H9 (cell line): ENCODE results near the gene SEMA7A. TPM values are rescaled to one million over a fixed set of nuclear protein-coding genes. Genes with fewer than 3 reads are reported as not detected.
A peak's percentile ranks its signal among the peaks of the same experiment; 100 is the strongest.

Experiments
- DNase-seq: peaks from one replicate; pipeline ENCODE4 v3.0.0-alpha.2; 2017
- H2AFZ ChIP-seq: one replicate; pipeline ENCODE4 v1.6.1; 2013; ENCODE audit warnings: mild to moderate bottlenecking, low read length, control low read depth, moderate library complexity
- H2AK5ac ChIP-seq: 2 replicates; pipeline ENCODE4 v1.6.1; 2013; ENCODE audit warnings: low read length, control low read depth, mixed read lengths; ENCODE audit not compliant: insufficient read length
- H2BK120ac ChIP-seq: one replicate; pipeline ENCODE4 v1.6.1; 2013; ENCODE audit warnings: low read depth, mild to moderate bottlenecking, low read length, control low read depth, inconsistent platforms; ENCODE audit not compliant: poor library complexity, severe bottlenecking
- H2BK12ac ChIP-seq: 2 replicates; pipeline ENCODE4 v1.6.1; 2013; ENCODE audit warnings: low read length, control low read depth, mixed read lengths, low read depth; ENCODE audit not compliant: insufficient read length
- H2BK15ac ChIP-seq: 2 replicates; pipeline ENCODE4 v1.6.1; 2013; ENCODE audit warnings: low read depth, low read length, control low read depth
- H2BK20ac ChIP-seq: one replicate; pipeline ENCODE4 v1.6.1; 2013; ENCODE audit warnings: low read depth, mild to moderate bottlenecking, low read length, control low read depth, inconsistent platforms; ENCODE audit not compliant: poor library complexity, severe bottlenecking
- H2BK5ac ChIP-seq: 2 replicates; pipeline ENCODE4 v1.6.1; 2013; ENCODE audit warnings: low read length, control low read depth, mixed read lengths; ENCODE audit not compliant: insufficient read length
- H3K14ac ChIP-seq: 2 replicates; pipeline ENCODE4 v1.6.1; 2013; ENCODE audit warnings: low read length, control low read depth; ENCODE audit not compliant: insufficient read depth
- H3K18ac ChIP-seq: 2 replicates; pipeline ENCODE4 v1.6.1; 2013; ENCODE audit warnings: low read depth, mild to moderate bottlenecking, mixed read lengths, low read length, control low read depth; ENCODE audit not compliant: insufficient read length
- H3K23ac ChIP-seq: 2 replicates; pipeline ENCODE4 v1.6.1; 2013; ENCODE audit warnings: low read length, control low read depth, mixed read lengths, low read depth; ENCODE audit not compliant: insufficient read length
- H3K23me2 ChIP-seq: 2 replicates; pipeline ENCODE4 v1.6.1; 2013; ENCODE audit warnings: low read depth, mild to moderate bottlenecking, mixed read lengths, low read length, control low read depth; ENCODE audit not compliant: insufficient read length, poor library complexity, severe bottlenecking
- H3K27ac ChIP-seq: 2 replicates; pipeline ENCODE4 v1.5.1; 2013; ENCODE audit warnings: low read length, control low read depth, mixed read lengths, low read depth; ENCODE audit not compliant: insufficient read length
- H3K27me3 ChIP-seq: 2 replicates; pipeline ENCODE4 v1.6.1; 2013; ENCODE audit warnings: low read length, control low read depth, inconsistent platforms; ENCODE audit not compliant: insufficient read depth
- H3K4ac ChIP-seq: 2 replicates; pipeline ENCODE4 v1.6.1; 2013; ENCODE audit warnings: low read depth, mild to moderate bottlenecking, control low read depth, inconsistent platforms, low read length, moderate library complexity
- H3K4me1 ChIP-seq: 2 replicates; pipeline ENCODE4 v1.6.1; 2013; ENCODE audit warnings: low read length, control low read depth, inconsistent platforms; ENCODE audit not compliant: insufficient read depth
- H3K4me2 ChIP-seq: 2 replicates; pipeline ENCODE4 v1.6.1; 2013; ENCODE audit warnings: low read length, control low read depth, mixed read lengths; ENCODE audit not compliant: insufficient read length, insufficient read depth
- H3K56ac ChIP-seq: 2 replicates; pipeline ENCODE4 v1.6.1; 2013; ENCODE audit warnings: low read depth, mild to moderate bottlenecking, mixed read lengths, low read length, control low read depth; ENCODE audit not compliant: insufficient read length
- H3K79me1 ChIP-seq: 2 replicates; pipeline ENCODE4 v1.6.1; 2013; ENCODE audit warnings: low read depth, mild to moderate bottlenecking, moderate library complexity, low read length, control low read depth, inconsistent platforms; ENCODE audit not compliant: insufficient read depth, poor library complexity, severe bottlenecking
- H3K79me2 ChIP-seq: 2 replicates; pipeline ENCODE4 v1.6.1; 2013; ENCODE audit warnings: low read length, control low read depth, inconsistent platforms; ENCODE audit not compliant: insufficient read depth
- H3K9ac ChIP-seq: 2 replicates; pipeline ENCODE4 v1.6.1; 2013; ENCODE audit warnings: low read length, control low read depth, mixed read lengths; ENCODE audit not compliant: insufficient read length; ENCODE audit errors: extremely low read depth
- H3K9me3 ChIP-seq: one replicate; pipeline ENCODE4 v1.6.1; 2013; ENCODE audit warnings: low read depth, low read length, inconsistent platforms; ENCODE audit not compliant: control insufficient read depth
- H3T11ph ChIP-seq: one replicate; pipeline ENCODE4 v1.6.1; 2013; ENCODE audit warnings: mild to moderate bottlenecking, low read length, control low read depth, inconsistent platforms
- H4K20me1 ChIP-seq: one replicate; pipeline ENCODE4 v1.6.1; 2013; ENCODE audit not compliant: control insufficient read depth, insufficient read length, insufficient read depth
- H4K5ac ChIP-seq: 2 replicates; pipeline ENCODE4 v1.6.1; 2013; ENCODE audit warnings: low read depth, mild to moderate bottlenecking, mixed read lengths, low read length, control low read depth; ENCODE audit not compliant: insufficient read length
- H4K8ac ChIP-seq: replicated peaks from 2 replicates; pipeline ENCODE4 v1.6.1; 2013; ENCODE audit warnings: low read length, control low read depth, mixed read lengths, low read depth; ENCODE audit not compliant: insufficient read length
- H4K91ac ChIP-seq: 2 replicates; pipeline ENCODE4 v1.6.1; 2013; ENCODE audit warnings: low read depth, mild to moderate bottlenecking, moderate library complexity, mixed read lengths, low read length, control low read depth; ENCODE audit not compliant: insufficient read length
- H3K27ac Mint-ChIP-seq, 3 experiments: 2 replicates in 2 of 3; 3 replicates in 1 of 3; pipeline ENCODE4 v1.8.0; 2020 to 2021; ENCODE audit warnings: mixed read lengths in 3 of 3, mild to moderate bottlenecking in 1 of 3, moderate library complexity in 1 of 3
- H3K27me3 Mint-ChIP-seq: 2 replicates; pipeline ENCODE4 v1.8.0; 2021; ENCODE audit warnings: low read depth, mild to moderate bottlenecking, moderate library complexity, mixed read lengths
- H3K36me3 Mint-ChIP-seq, 3 experiments: 2 replicates in 2 of 3; 3 replicates in 1 of 3; pipeline ENCODE4 v1.8.0; 2020 to 2021; ENCODE audit warnings: low read depth in 3 of 3, mixed read lengths in 3 of 3; ENCODE audit not compliant: insufficient read depth in 1 of 3
- H3K4me1 Mint-ChIP-seq, 2 experiments: 2 replicates each; pipeline ENCODE4 v1.8.0; 2020; ENCODE audit warnings: mixed read lengths in 2 of 2
- H3K4me3 Mint-ChIP-seq, 2 experiments: 2 replicates in 1 of 2; 3 replicates in 1 of 2; pipeline ENCODE4 v1.8.0; 2020 to 2021; ENCODE audit warnings: mild to moderate bottlenecking in 2 of 2, mixed read lengths in 2 of 2, moderate library complexity in 1 of 2
- H3K9me3 Mint-ChIP-seq, 2 experiments: 2 replicates in 1 of 2; 3 replicates in 1 of 2; pipeline ENCODE4 v1.8.0; 2020; ENCODE audit warnings: mild to moderate bottlenecking in 2 of 2, mixed read lengths in 2 of 2, moderate library complexity in 1 of 2
- WGBS: extraction: QIAGEN DNeasy Blood & Tissue Kit; methylation state at CpG from one replicate; pipeline ENCODE4 v1.1.7; 2013; ENCODE audit warnings: missing lambda C conversion rate, low lambda C conversion rate, mixed read lengths; ENCODE audit not compliant: insufficient read length; ENCODE audit errors: extremely low coverage; 5-methylcytosine and 5-hydroxymethylcytosine counted together
- total RNA-seq: library from RNA; stranded (reverse); gene quantifications from 2 replicates; pipeline ENCODE4 v1.2.1, GENCODE V29; 2021
- TF ChIP-seq, protein P1 (sequence below): fragments of 200-600 bp; sonication (generic); conservative IDR thresholded peaks from 3 replicates; pipeline ENCODE4 v1.8.0; 2021; ENCODE audit warnings: antibody characterized with exemption, mild to moderate bottlenecking

The SEMA7A gene
- total RNA-seq, 1 experiment from 2014 or later: 5.7 TPM

DNA sequence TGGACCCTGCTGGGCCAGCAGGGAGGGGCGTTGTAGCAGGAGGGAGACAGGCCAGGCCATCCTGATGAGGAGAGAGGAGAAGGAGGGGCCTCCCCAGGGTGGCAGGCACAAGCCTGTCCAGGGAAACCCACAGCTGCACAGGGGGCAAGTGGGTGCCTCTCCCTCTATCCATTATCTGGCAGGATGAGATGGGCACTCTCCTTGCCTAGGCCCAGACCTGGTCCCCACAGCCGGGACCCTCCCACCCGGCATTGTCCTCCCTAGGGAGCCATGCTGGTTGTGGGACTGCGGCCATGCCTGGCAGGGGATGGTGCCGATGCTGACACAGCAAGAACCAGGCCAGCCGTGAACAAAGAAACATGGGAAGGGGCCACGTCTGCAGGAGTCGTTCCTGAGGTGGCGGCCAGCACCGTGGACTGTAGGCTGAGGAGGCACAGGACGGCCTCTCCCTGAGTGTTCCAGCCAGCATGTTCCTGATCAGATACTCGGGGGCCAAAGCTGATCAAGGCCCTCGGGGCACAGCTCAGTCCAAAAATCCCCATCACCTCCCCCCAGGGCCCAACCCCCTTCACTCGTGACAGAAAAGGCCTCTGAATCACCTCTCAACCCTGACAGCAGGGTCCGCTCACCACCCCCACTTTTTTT is 47.1 kb downstream of the SEMA7A start:
- DNase-seq: no peak
- peaks cover 13 to 27% of the 10 kb centered on the region in 2 experiments for H3K4me1 Mint-ChIP-seq
- no peak overlapping the region for H3K56ac ChIP-seq
- no peak overlapping the region for H4K8ac ChIP-seq
- H2BK12ac ChIP-seq: no peak overlapping the region
- no peaks in the 10 kb centered on the region for H3K79me2 ChIP-seq
- no peak overlapping the region for H4K91ac ChIP-seq
- no peak overlapping the region; a peak in 1 of 5 replicates for H3K4me3 Mint-ChIP-seq
- no peaks in the 10 kb centered on the region for H3K4me1 ChIP-seq
- H3K23ac ChIP-seq: no peak overlapping the region
- no peak overlapping the region for H3K27ac ChIP-seq
- TF ChIP-seq, protein P1, sequence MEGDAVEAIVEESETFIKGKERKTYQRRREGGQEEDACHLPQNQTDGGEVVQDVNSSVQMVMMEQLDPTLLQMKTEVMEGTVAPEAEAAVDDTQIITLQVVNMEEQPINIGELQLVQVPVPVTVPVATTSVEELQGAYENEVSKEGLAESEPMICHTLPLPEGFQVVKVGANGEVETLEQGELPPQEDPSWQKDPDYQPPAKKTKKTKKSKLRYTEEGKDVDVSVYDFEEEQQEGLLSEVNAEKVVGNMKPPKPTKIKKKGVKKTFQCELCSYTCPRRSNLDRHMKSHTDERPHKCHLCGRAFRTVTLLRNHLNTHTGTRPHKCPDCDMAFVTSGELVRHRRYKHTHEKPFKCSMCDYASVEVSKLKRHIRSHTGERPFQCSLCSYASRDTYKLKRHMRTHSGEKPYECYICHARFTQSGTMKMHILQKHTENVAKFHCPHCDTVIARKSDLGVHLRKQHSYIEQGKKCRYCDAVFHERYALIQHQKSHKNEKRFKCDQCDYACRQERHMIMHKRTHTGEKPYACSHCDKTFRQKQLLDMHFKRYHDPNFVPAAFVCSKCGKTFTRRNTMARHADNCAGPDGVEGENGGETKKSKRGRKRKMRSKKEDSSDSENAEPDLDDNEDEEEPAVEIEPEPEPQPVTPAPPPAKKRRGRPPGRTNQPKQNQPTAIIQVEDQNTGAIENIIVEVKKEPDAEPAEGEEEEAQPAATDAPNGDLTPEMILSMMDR: no peak
- H3K18ac ChIP-seq: no peak overlapping the region
- no peak overlapping the region for H2BK15ac ChIP-seq
- H3K36me3 Mint-ChIP-seq: no peaks in the 10 kb centered on the region
- H2BK120ac ChIP-seq: no peak overlapping the region
- no peak overlapping the region for H3K4me2 ChIP-seq
- no peak overlapping the region for H3K4ac ChIP-seq
- no peak overlapping the region for H3K9ac ChIP-seq
- H2AFZ ChIP-seq: no peak overlapping the region
- H3K23me2 ChIP-seq: no peaks in the 10 kb centered on the region
- H3T11ph ChIP-seq: no peak overlapping the region
- no peak overlapping the region for H3K27ac Mint-ChIP-seq
- no peak overlapping the region for H2AK5ac ChIP-seq
- H2BK20ac ChIP-seq: no peak overlapping the region
- no peaks in the 10 kb centered on the region for H4K20me1 ChIP-seq
- no peaks in the 10 kb centered on the region; a peak in 1 of 5 replicates for H3K9me3 Mint-ChIP-seq
- H2BK5ac ChIP-seq: no peak overlapping the region
- H3K9me3 ChIP-seq: no peaks in the 10 kb centered on the region
- H3K27me3 Mint-ChIP-seq: no peaks in the 10 kb centered on the region
- no CpG with 5 or more reads among the region's 15 CpGs for WGBS
- no peaks in the 10 kb centered on the region for H3K79me1 ChIP-seq
- no peaks in the 10 kb centered on the region for H3K27me3 ChIP-seq
- H4K5ac ChIP-seq: no peak overlapping the region
- H3K14ac ChIP-seq: peak overlapping the region; percentile 41; the same call in 1 of the 2 replicates
